Smooth muscle cell (in vitro differentiated cells): Measurements from ENCODE around the gene MBTPS1. TPM values are rescaled to one million over a fixed set of nuclear protein-coding genes. Genes with fewer than 3 reads are reported as not detected.

Experiments used
- DNase-seq: peaks from one replicate; lab custom pipeline; 2025; ENCODE audit not compliant: unreplicated experiment; lab: John Stamatoyannopoulos, UW
- H2AFZ ChIP-seq: fragments of 200-600 bp; sonication (generic); 2 replicates; pipeline ENCODE4 v1.6.0; 2016; ENCODE audit warnings: antibody characterized with exemption, low read depth, mild to moderate bottlenecking
- H3F3A ChIP-seq: fragments of 200-600 bp; sonication (generic); 2 replicates; pipeline ENCODE4 v1.6.0; 2017; ENCODE audit warnings: antibody characterized with exemption, low read depth
- H3K27ac ChIP-seq: fragments of 200-600 bp; sonication (generic); 2 replicates; pipeline ENCODE4 v1.5.1; 2016; ENCODE audit warnings: low read depth, mild to moderate bottlenecking
- H3K27me3 ChIP-seq: fragments of 200-600 bp; sonication (generic); 2 replicates; pipeline ENCODE4 v1.6.1; 2016; ENCODE audit warnings: low read depth, mild to moderate bottlenecking
- H3K36me3 ChIP-seq: fragments of 200-600 bp; sonication (generic); 2 replicates; pipeline ENCODE4 v1.5.1; 2016; ENCODE audit warnings: low read depth
- H3K4me1 ChIP-seq: fragments of 200-600 bp; sonication (generic); 2 replicates; pipeline ENCODE4 v1.5.1; 2016; ENCODE audit warnings: low read depth
- H3K4me2 ChIP-seq: fragments of 200-600 bp; sonication (generic); 2 replicates; pipeline ENCODE4 v1.6.0; 2016; ENCODE audit warnings: mild to moderate bottlenecking
- H3K4me3 ChIP-seq: fragments of 200-600 bp; sonication (generic); 2 replicates; pipeline ENCODE4 v1.5.1; 2016; ENCODE audit warnings: mild to moderate bottlenecking
- H3K79me2 ChIP-seq: fragments of 200-600 bp; sonication (generic); 2 replicates; pipeline ENCODE4 v1.6.0; 2016; ENCODE audit warnings: low read depth, mild to moderate bottlenecking
- H3K9ac ChIP-seq: fragments of 200-600 bp; sonication (generic); 2 replicates; pipeline ENCODE4 v1.6.0; 2016; ENCODE audit warnings: low read depth
- H3K9me3 ChIP-seq: fragments of 200-600 bp; sonication (generic); replicated peaks from 2 replicates; pipeline ENCODE4 v1.5.1; 2016; ENCODE audit warnings: low read depth
- H4K20me1 ChIP-seq: fragments of 200-600 bp; sonication (generic); 2 replicates; pipeline ENCODE4 v1.6.0; 2016; ENCODE audit warnings: low read depth
- WGBS: methylation state at CpG from one replicate; pipeline ENCODE4 v1.1.7; 2016; ENCODE audit warnings: low lambda C conversion rate; 5-methylcytosine and 5-hydroxymethylcytosine counted together
- polyA plus RNA-seq: library from polyadenylated mRNA; unstranded; fragments of >200 nt; fragmentation: Nextera tagmentation; extraction: Ambion mirVana; gene quantifications from 2 replicates; pipeline ENCODE4 v1.2.1, GENCODE V29; 2016
- total RNA-seq: library from RNA; depleted of rRNA; stranded (reverse); fragments of >200 nt; gene quantifications from 2 replicates; pipeline ENCODE4 v1.2.3, GENCODE V29; 2014
- TF ChIP-seq, protein P1 (sequence below): fragments of 200-600 bp; sonication (generic); IDR thresholded peaks from 2 replicates; pipeline ENCODE4 v1.5.1; 2017; ENCODE audit warnings: borderline replicate concordance, mild to moderate bottlenecking, antibody characterized with exemption; ENCODE audit not compliant: insufficient read depth, poor library complexity, severe bottlenecking

MBTPS1 gene
- total and polyA plus RNA-seq, 2 experiments from 2014 or later: 51.9 to 68.9 TPM

DNA sequence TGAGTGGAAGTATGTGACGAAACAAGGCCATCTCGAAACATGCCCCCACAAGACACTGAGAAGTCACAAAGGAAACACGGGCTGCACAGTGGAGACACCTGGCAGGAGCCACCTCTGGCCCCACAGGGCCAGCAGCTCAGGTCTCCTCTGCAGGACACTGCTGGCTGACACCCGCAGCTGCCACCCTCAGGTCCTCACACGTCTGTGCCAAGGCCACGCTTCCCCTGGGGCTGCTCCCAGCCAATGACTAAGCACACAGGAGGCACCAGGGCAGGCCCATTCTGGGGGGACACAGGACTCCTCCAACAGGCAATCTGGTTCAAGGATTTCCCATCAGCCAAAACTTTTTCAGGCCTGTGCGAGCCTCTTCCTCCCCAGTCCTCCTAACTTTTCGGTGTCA is 36.4 kb downstream of the MBTPS1 start:
- Histone ChIP-seq H3K27ac (no peak overlapping the region), H2AFZ (no peak overlapping the region), H3K36me3 (peaks cover 6% of the 10 kb centered on the region), H3F3A (no peaks in the 10 kb centered on the region), H3K9me3 (no peaks in the 10 kb centered on the region), H3K79me2 (peaks cover 3% of the 10 kb centered on the region), H3K4me2 (no peak overlapping the region), H3K27me3 (no peaks in the 10 kb centered on the region), H4K20me1 (peaks cover 33% of the 10 kb centered on the region), H3K9ac (no peak overlapping the region), H3K4me3 (no peak overlapping the region), H3K4me1 (no peaks in the 10 kb centered on the region)
- TF ChIP-seq, protein P1, sequence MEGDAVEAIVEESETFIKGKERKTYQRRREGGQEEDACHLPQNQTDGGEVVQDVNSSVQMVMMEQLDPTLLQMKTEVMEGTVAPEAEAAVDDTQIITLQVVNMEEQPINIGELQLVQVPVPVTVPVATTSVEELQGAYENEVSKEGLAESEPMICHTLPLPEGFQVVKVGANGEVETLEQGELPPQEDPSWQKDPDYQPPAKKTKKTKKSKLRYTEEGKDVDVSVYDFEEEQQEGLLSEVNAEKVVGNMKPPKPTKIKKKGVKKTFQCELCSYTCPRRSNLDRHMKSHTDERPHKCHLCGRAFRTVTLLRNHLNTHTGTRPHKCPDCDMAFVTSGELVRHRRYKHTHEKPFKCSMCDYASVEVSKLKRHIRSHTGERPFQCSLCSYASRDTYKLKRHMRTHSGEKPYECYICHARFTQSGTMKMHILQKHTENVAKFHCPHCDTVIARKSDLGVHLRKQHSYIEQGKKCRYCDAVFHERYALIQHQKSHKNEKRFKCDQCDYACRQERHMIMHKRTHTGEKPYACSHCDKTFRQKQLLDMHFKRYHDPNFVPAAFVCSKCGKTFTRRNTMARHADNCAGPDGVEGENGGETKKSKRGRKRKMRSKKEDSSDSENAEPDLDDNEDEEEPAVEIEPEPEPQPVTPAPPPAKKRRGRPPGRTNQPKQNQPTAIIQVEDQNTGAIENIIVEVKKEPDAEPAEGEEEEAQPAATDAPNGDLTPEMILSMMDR: no peak
- 82% methylated on average over 8 of the region's 8 CpGs for WGBS
- no peak for DNase-seq

DNA sequence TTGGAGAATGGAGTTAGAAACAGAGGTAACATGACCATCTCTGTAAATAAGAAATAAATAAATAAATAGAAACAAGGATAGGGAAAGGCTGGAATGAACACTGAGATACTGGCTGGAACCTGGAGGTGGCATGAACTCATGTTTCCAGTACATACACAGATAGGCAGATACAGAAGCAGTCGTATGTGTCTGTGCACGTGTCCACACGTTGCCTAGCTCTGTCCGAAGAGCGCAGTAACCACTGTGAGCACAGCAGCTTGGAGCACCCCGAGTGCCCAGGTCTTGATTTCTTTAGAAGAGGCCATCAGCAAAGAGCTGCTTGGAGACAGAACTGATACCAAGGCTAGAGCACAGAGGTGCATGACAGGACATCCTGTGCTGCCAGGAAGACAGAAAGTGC is 37.1 kb downstream of the MBTPS1 start:
- Histone ChIP-seq H3K4me2 (no peak overlapping the region), H3K27ac (no peak overlapping the region), H3K4me1 (no peaks in the 10 kb centered on the region), H3K79me2 (peaks cover 3% of the 10 kb centered on the region), H3F3A (no peaks in the 10 kb centered on the region), H3K36me3 (peaks cover 7% of the 10 kb centered on the region), H3K9ac (no peak overlapping the region), H3K27me3 (no peaks in the 10 kb centered on the region), H3K4me3 (no peak overlapping the region), H4K20me1 (peaks cover 29% of the 10 kb centered on the region), H3K9me3 (no peaks in the 10 kb centered on the region), H2AFZ (no peak overlapping the region)
- WGBS: 98% methylated on average over 6 of the region's 6 CpGs
- DNase-seq: no peak
- TF ChIP-seq, protein P1: no peak

DNA sequence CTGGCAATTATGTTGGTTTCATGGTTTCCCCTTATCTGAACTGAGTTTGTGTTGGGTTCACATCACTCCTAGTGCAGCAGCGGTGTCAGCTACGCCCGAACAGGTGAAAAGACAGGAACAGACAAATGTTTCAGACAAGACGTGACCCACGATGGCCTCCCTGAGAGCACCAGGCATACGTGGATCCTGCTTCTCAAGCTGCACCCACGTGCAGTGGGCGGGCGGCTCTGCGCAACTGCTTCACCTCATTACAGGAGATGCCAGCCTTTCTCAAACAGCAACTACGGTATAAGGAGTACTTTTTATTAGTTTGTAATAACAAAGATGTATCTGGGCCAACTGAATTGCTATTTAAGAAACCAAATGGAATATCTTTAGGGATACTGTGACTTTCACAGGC is 41.4 kb downstream of the MBTPS1 start:
- no peaks in the 10 kb centered on the region for H3K9me3 ChIP-seq
- no peaks in the 10 kb centered on the region for H3K27me3 ChIP-seq
- peaks cover 15% of the 10 kb centered on the region for H3K36me3 ChIP-seq
- H3F3A ChIP-seq: no peaks in the 10 kb centered on the region
- TF ChIP-seq, protein P1: no peak
- 96% methylated on average over 11 of the region's 11 CpGs for WGBS
- no peak overlapping the region for H3K9ac ChIP-seq
- H3K27ac ChIP-seq: no peak overlapping the region
- H3K4me1 ChIP-seq: no peaks in the 10 kb centered on the region
- H3K79me2 ChIP-seq: peaks cover 3% of the 10 kb centered on the region
- H2AFZ ChIP-seq: no peak overlapping the region
- no peak for DNase-seq
- no peak overlapping the region for H3K4me3 ChIP-seq
- no peak overlapping the region for H3K4me2 ChIP-seq
- H4K20me1 ChIP-seq: peaks cover 29% of the 10 kb centered on the region

DNA sequence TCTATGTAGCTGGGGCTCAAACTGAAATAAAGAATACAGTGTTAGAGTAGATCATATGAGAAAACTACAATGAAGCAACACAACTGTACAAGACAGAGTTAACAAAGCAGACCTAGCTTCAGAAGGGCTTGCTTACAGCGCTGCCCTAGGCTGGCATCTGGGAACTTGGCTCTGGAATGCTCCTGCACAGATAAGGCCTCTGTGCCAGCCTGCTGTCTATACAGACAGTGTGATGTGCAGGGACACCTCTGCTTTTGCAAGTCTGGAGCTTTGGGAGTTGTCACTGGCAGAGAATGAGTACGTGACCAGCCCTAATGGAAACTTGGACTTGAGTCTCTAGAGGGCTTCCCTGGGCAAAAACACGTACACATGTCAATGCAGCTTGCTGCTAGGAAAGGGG is 42.0 kb downstream of the MBTPS1 start:
- H3K4me2 ChIP-seq: no peak overlapping the region
- H3K27me3 ChIP-seq: no peaks in the 10 kb centered on the region
- 100% methylated on average over 3 of the region's 3 CpGs for WGBS
- no peak overlapping the region for H3K9ac ChIP-seq
- TF ChIP-seq, protein P1: no peak
- H3K9me3 ChIP-seq: no peaks in the 10 kb centered on the region
- H3K27ac ChIP-seq: no peak overlapping the region
- peaks cover 3% of the 10 kb centered on the region for H3K79me2 ChIP-seq
- peaks cover 29% of the 10 kb centered on the region for H4K20me1 ChIP-seq
- H3F3A ChIP-seq: no peaks in the 10 kb centered on the region
- H2AFZ ChIP-seq: no peak overlapping the region
- no peaks in the 10 kb centered on the region for H3K4me1 ChIP-seq
- H3K4me3 ChIP-seq: no peak overlapping the region
- H3K36me3 ChIP-seq: peaks cover 15% of the 10 kb centered on the region
- DNase-seq: no peak
